HL-60 (cell line): Measurements from ENCODE around the gene DAB2IP.

Source experiments
- DNase-seq, 2 experiments: peaks; one replicate each; pipeline ENCODE4 v3.0.0-alpha.2; 2010 to 2020; ENCODE audit warnings: low read depth in 1 of 2, low spot score in 1 of 2
- H3K27ac ChIP-seq: fragments of 250-450 bp; sonication (Bioruptor Pico); replicated peaks from 2 replicates; pipeline ENCODE4 v1.5.1; 2020; ENCODE audit warnings: mild to moderate bottlenecking, moderate library complexity
- H3K27me3 ChIP-seq: fragments of 250-450 bp; sonication (Bioruptor Pico); 2 replicates; pipeline ENCODE4 v1.5.1; 2021; ENCODE audit warnings: mild to moderate bottlenecking, moderate library complexity; ENCODE audit not compliant: insufficient read depth, poor library complexity, severe bottlenecking
- H3K4me3 ChIP-seq: replicated peaks from 2 replicates; pipeline ENCODE4 v1.5.1; 2011; ENCODE audit warnings: mild to moderate bottlenecking, control low read depth, low read length; ENCODE audit not compliant: insufficient read depth
- CTCF ChIP-seq: IDR thresholded peaks from one replicate; pipeline ENCODE4 v1.5.1; 2011; ENCODE audit warnings: low read length, control low read depth, inconsistent platforms; ENCODE audit not compliant: insufficient read depth
- GABPA ChIP-seq: IDR thresholded peaks from 2 replicates; pipeline ENCODE4 v1.6.1; 2012; ENCODE audit warnings: low read depth
- POLR2AphosphoS5 ChIP-seq: IDR thresholded peaks from 2 replicates; pipeline ENCODE4 v1.6.1; 2012; ENCODE audit warnings: low read depth
- REST ChIP-seq: IDR thresholded peaks from 2 replicates; pipeline ENCODE4 v1.6.1; 2012; ENCODE audit warnings: low read depth; ENCODE audit not compliant: insufficient replicate concordance
- SPI1 ChIP-seq: IDR thresholded peaks from 2 replicates; pipeline ENCODE4 v1.6.1; 2012; ENCODE audit warnings: low read depth, mild to moderate bottlenecking, borderline replicate concordance

The DAB2IP gene

DNA sequence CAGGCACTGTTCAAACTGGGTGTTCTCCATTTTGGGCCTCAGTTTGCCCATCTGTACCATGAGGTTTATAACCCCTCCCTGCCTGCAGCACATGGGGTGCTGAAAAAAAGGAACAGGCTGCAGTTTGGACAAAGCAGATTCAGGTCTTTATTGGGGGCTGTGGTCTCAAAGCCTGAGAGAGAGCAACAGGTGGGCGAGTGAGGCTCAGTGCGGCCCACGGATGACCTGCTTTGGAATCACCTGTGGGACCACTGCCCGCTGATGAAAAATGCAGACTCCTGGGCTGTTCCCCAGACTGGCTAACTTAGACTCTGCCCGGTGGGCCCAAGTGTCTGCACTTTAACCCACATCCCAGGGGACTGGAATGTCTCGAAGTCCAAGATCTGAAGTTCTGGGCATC, 11.8 kb upstream of the DAB2IP start:
- Histone ChIP-seq H3K27me3 (no peaks in the 10 kb centered on the region), H3K27ac (no peak overlapping the region), H3K4me3 (no peak overlapping the region)
- no peak for DNase-seq
- no peak for TF ChIP-seq REST
- no peak for TF ChIP-seq SPI1
- TF ChIP-seq POLR2AphosphoS5, result no peak
- TF ChIP-seq CTCF, result no peak
- TF ChIP-seq GABPA, result no peak

DNA sequence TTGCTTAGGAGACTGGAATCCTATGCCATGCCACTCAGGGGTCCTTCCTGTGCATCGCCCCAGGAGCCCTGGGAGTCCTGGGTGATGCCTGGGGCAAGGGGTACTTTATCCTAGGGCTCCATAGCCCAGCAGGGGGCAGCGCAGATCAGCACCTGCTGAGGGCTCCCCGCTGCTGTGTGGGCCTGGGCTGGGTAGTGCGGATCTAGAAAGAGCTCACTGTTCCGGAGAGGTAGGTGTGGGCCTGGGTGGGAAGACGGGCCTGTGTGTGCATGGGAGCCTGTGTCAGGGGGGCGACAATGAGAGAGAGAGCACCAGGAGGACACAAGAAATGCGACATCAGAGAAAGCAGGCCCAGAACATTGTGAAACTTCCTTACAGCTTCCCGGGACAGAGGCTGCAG, 11.4 kb upstream of the DAB2IP start:
- Histone ChIP-seq H3K27ac (no peak overlapping the region), H3K27me3 (no peaks in the 10 kb centered on the region), H3K4me3 (no peak overlapping the region)
- TF ChIP-seq REST (no peak), POLR2AphosphoS5 (no peak), GABPA (no peak), SPI1 (no peak), CTCF (no peak)
- peak in 1 of 2 experiments; percentile 22 for DNase-seq

- TF ChIP-seq SPI1, result no peak
- no peak for TF ChIP-seq GABPA
- no peak for TF ChIP-seq CTCF
- TF ChIP-seq POLR2AphosphoS5, result no peak
- TF ChIP-seq REST, result no peak
Observed at GRCh38 chr9:121640491-121641223, 10.8 kb upstream of the DAB2IP start.

More at GRCh38 chr9:121640491-121641223, 10.8 kb upstream of the DAB2IP start:
- H3K27me3 ChIP-seq, result no peaks in the 10 kb centered on the region
- no peak overlapping the region for H3K27ac ChIP-seq
- no peak for DNase-seq
- no peak overlapping the region for H3K4me3 ChIP-seq
